Measurements from ENCODE around the gene DBH.

GRCh38 chr9:133647148-133647547 lies 11.0 kb downstream of the DBH start:
- TF ChIP-seq CTCF (IDR thresholded peaks at IDR 0.05) (no peak), POLR2A (IDR thresholded peaks at IDR 0.05) (no peak)
